ENCODE results near the gene TMEM89.

TMEM89 gene

DNA sequence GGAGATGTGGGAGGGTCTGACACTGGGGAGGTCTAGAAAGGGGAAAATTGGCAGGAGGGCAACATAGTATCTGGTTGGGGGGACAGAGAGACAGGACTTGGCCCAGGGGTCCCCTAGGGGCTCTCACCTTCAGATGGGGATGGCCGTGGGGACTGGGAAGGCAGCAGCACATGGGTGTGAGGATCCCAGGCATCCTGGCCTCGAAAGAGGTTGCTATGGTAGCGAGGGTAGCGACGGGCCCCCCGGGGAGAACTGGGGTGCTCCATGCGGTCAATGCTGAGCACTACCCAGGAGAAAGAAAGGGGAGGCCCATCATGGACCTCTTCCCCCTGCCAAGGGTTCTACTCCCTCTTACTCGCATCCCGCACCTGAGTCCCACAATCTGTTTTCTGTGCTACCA, 26.1 kb upstream of the TMEM89 start:
- no peak for DNase-seq (ENCODE audit: extremely low spot score)
- ChIA-PET CTCF (no interaction called here), POLR2A (interaction anchor here (1.6 kb wide), 1 partner anchor 15 kb away, joined by 5 read pairs; the partner anchor contains the start of gene CELSR3)
- no peak for TF ChIP-seq NFRKB (IDR thresholded peaks at IDR 0.05)
- no peak for TF ChIP-seq L3MBTL2 (conservative IDR thresholded peaks at IDR 0.05)
- no peak for TF ChIP-seq FOXM1 (IDR thresholded peaks at IDR 0.05; ENCODE audit: borderline replicate concordance)
- TF ChIP-seq SP1 (IDR thresholded peaks at IDR 0.05): no peak
- no peak for TF ChIP-seq SUZ12 (IDR thresholded peaks at IDR 0.05)
- no peak for TF ChIP-seq ARNT (IDR thresholded peaks at IDR 0.05)
- TF ChIP-seq HDGF (IDR thresholded peaks at IDR 0.05; ENCODE audit: borderline replicate concordance): no peak
- TF ChIP-seq TARDBP (IDR thresholded peaks at IDR 0.05): no peak
- TF ChIP-seq, protein P1, sequence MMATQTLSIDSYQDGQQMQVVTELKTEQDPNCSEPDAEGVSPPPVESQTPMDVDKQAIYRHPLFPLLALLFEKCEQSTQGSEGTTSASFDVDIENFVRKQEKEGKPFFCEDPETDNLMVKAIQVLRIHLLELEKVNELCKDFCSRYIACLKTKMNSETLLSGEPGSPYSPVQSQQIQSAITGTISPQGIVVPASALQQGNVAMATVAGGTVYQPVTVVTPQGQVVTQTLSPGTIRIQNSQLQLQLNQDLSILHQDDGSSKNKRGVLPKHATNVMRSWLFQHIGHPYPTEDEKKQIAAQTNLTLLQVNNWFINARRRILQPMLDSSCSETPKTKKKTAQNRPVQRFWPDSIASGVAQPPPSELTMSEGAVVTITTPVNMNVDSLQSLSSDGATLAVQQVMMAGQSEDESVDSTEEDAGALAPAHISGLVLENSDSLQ (IDR thresholded peaks at IDR 0.05): no peak
- TF ChIP-seq BHLHE40 (IDR thresholded peaks at IDR 0.05; ENCODE audit: borderline replicate concordance): no peak

DNA sequence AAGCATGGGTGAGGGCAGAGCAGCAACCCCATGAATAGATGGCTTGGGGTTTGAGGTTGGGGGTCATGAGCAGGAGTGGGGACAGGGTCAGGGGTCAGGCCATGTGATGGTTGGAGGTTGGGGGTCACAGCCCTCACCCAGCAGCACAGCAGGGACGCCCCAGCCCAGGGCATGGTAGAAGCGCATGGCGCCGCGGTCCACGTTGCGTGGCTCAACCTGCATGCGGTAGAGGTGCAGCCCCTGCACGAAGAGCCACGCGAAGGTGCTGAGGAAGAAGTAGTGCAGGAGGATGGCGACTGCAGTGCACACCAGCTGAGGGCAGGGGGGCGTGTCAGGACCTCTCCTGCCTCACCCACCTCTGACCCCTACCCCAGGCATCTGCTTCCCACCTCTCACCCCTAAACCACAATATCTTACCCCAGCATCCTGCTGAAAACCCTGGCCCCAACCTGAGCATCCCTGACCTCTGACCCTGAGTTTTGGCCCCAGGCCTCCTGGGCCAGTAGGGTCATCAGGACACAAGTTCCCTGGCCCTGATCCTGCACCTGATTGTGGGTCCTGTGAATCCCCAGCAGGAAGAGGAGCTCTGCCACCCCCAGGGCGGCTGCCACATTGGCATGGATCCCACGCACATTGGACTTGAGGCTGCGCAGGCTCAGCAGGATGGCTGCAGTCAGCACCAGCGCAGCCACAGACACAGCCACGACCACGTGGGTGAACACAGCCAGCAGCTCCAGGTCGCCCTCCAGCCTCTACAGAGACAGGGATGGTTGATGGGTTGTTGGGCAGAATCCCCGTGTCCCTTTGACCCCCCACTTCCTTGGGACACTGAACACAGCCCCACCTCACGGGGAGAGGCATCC, 23.6 kb upstream of the TMEM89 start:
- no peak for TF ChIP-seq LEF1 (IDR thresholded peaks at IDR 0.05; ENCODE audit: borderline replicate concordance)
- no peak for TF ChIP-seq SP1 (IDR thresholded peaks at IDR 0.05)
- TF ChIP-seq NFRKB (IDR thresholded peaks at IDR 0.05): no peak
- TF ChIP-seq FOXA1 (IDR thresholded peaks at IDR 0.05): no peak
- no peak for TF ChIP-seq BHLHE40 (IDR thresholded peaks at IDR 0.05; ENCODE audit: borderline replicate concordance)
- POLR2A ChIA-PET: no interaction called here
- no peak for DNase-seq (ENCODE audit: extremely low spot score)
- CTCF ChIA-PET: no interaction called here

DNA sequence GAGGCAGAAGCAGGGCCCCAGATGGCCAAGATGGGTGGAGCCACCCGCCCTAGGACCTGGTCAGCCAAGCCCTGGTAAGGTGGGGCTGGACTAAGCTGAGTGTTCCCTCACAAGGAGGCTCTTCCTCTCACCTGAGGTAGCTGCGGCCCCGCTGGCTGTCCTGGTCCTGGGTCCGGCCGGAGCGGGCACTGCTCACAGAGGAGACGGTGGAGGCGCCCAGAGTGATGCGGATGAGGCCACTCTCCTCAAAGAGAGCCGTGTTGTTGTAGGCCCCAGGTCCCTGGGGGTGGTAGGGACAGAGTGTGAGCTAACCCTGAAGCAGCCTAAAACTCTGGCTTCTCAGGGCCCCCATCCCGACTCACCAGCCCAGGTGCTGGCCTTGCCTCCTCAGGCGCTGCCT, 21.0 kb upstream of the TMEM89 start:
- ChIA-PET POLR2A (no interaction called here), CTCF (no interaction called here)
- TF ChIP-seq SP1 (IDR thresholded peaks at IDR 0.05) (no peak), SUZ12 (IDR thresholded peaks at IDR 0.05) (no peak), CTBP1 (IDR thresholded peaks at IDR 0.05; ENCODE audit: borderline replicate concordance) (no peak), NFRKB (IDR thresholded peaks at IDR 0.05) (no peak), L3MBTL2 (conservative IDR thresholded peaks at IDR 0.05) (no peak), HDGF (IDR thresholded peaks at IDR 0.05; ENCODE audit: borderline replicate concordance) (no peak), ELF4 (IDR thresholded peaks at IDR 0.05) (no peak), TARDBP (IDR thresholded peaks at IDR 0.05) (no peak), LEF1 (IDR thresholded peaks at IDR 0.05; ENCODE audit: borderline replicate concordance) (no peak), ZNF384 (IDR thresholded peaks at IDR 0.05) (no peak), FOXK2 (IDR thresholded peaks at IDR 0.05) (no peak), FOXA1 (IDR thresholded peaks at IDR 0.05) (no peak)
- TF ChIP-seq, protein P1 (IDR thresholded peaks at IDR 0.05): no peak
- no peak for DNase-seq (ENCODE audit: extremely low spot score)

DNA sequence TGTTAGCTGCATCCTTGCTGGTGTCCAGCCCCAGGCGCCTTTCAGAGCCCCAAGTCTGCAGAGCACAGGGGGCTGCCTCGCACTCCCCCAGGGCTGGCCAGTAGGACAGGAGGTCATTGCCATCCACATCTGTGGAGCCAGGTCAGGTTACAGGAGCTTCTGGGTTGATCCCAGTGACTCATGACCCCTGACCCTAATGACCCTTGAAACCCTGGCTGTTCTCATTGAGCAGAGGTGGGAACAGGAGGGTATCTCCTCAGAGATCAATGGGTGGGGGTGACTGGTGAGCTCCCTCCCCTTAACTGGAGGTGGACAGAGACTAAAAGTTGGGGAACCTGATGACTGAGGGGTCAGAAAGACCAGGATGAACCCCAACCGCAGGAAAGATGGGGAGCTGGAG, 19.8 kb upstream of the TMEM89 start:
- DNase-seq (ENCODE audit: extremely low spot score): no peak
- no peak for TF ChIP-seq L3MBTL2 (conservative IDR thresholded peaks at IDR 0.05)
- no peak for TF ChIP-seq ARNT (IDR thresholded peaks at IDR 0.05)
- no peak for TF ChIP-seq TARDBP (IDR thresholded peaks at IDR 0.05)
- TF ChIP-seq SP1 (IDR thresholded peaks at IDR 0.05): no peak
- TF ChIP-seq ZNF384 (IDR thresholded peaks at IDR 0.05): no peak
- no peak for TF ChIP-seq SUZ12 (IDR thresholded peaks at IDR 0.05)
- TF ChIP-seq NFRKB (IDR thresholded peaks at IDR 0.05): no peak
- ChIA-PET CTCF (no interaction called here), POLR2A (interaction anchor here (0.8 kb wide), 1 partner anchor 12 kb away, joined by 3 read pairs; no protein-coding TSS in a partner anchor)

DNA sequence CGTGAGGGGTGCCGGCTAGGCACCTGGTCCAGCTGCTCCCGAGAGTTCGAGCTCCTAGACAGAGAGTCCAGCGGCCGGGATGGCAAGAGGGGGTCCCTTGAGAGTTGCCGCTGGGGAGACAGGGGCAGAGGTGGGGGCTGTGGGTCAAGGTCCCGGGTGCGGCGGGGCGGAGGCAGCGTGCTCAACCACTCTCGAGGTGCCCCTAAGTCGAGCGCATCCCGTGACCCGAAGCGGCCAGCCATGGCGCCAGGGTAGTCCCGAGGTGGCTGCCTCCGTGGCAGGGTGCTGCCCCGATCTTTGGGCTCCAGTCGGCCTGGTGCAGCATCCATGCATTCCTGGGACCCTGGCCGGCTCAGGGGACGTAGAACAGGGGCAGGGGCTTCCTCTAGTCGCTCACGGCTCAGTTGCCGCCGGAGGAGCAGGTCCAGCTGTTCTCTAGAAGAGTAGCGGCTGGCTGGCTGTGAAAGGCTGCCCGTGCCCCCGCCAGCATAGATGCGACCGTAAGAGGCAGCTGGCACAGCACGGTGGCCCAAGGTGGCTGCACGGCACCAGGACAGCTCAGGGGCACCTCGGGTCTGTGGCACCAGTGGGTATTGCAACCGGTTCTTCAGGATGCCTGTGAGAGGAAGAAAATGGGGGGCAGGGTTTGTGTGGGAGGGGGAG, 18.5 kb upstream of the TMEM89 start:
- TF ChIP-seq BHLHE40 (IDR thresholded peaks at IDR 0.05; ENCODE audit: borderline replicate concordance): no peak
- TF ChIP-seq FOXK2 (IDR thresholded peaks at IDR 0.05): no peak
- TF ChIP-seq CTBP1 (IDR thresholded peaks at IDR 0.05; ENCODE audit: borderline replicate concordance): no peak
- no peak for TF ChIP-seq HDGF (IDR thresholded peaks at IDR 0.05; ENCODE audit: borderline replicate concordance)
- TF ChIP-seq SUZ12 (IDR thresholded peaks at IDR 0.05): no peak
- TF ChIP-seq TARDBP (IDR thresholded peaks at IDR 0.05): no peak
- TF ChIP-seq FOXA1 (IDR thresholded peaks at IDR 0.05): no peak
- no peak for TF ChIP-seq L3MBTL2 (conservative IDR thresholded peaks at IDR 0.05)
- TF ChIP-seq SP1 (IDR thresholded peaks at IDR 0.05): no peak
- TF ChIP-seq FOXM1 (IDR thresholded peaks at IDR 0.05; ENCODE audit: borderline replicate concordance): no peak
- no peak for TF ChIP-seq LEF1 (IDR thresholded peaks at IDR 0.05; ENCODE audit: borderline replicate concordance)
- TF ChIP-seq ZNF384 (IDR thresholded peaks at IDR 0.05): no peak
- no peak for TF ChIP-seq ELF4 (IDR thresholded peaks at IDR 0.05)
- no peak for TF ChIP-seq NFRKB (IDR thresholded peaks at IDR 0.05)
- no peak for TF ChIP-seq ARNT (IDR thresholded peaks at IDR 0.05)
- TF ChIP-seq, protein P1 (IDR thresholded peaks at IDR 0.05): no peak
- ChIA-PET POLR2A (interaction anchor here (1.4 kb wide), 1 partner anchor 9 kb away, joined by 6 read pairs; no protein-coding TSS in a partner anchor), CTCF (no interaction called here)
- no peak for DNase-seq (ENCODE audit: extremely low spot score)

DNA sequence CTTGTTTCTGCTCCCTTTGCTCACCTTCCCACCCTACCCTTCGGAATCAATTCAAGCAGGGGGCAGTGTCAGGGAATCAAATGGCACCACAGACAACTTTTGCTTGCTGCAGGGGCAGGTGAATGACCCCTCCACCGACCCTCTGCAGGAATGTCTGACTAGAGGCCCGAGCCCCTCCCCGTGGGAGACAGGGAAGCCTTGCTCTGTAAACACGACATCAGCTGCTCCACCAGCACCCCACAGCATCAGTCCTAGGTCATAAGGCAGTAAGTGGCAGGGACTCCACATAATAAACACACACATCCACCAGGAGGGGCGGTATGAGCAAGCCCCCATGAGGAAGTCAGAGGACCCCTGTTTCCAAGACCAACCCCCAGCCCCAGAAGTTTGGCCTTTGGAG, 15.7 kb upstream of the TMEM89 start:
- ChIA-PET CTCF (no interaction called here), POLR2A (no interaction called here)
- no peak for DNase-seq (ENCODE audit: extremely low spot score)
- TF ChIP-seq CTBP1 (IDR thresholded peaks at IDR 0.05; ENCODE audit: borderline replicate concordance): no peak

All from HEK293T (cell line).